ENCODE measurements around the gene ABCA8.

The ABCA8 gene

DNA sequence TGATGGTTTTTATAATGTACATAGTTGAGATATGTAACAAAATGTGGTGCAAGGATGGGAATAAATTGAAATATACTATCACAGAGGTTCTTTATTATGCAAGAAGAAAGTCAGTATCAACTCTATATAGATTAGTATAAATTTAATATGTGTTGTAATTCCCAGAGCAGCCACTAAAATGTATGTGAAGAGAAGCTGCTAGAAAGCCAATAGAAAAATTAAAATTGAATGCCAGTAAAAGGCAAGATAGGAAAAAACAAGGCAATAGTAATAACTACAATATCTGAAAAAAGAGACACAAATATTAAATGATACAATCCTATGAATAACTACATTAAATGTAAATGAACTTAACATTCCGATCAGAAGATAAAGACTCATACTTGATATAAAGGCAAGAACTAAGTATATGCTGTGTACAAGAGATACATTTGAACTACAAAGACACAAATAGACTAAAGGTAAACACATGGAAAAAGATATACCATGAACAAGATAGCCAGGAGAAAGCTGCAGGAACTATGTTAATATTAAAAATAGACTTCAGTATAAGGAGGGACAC is 92.0 kb downstream of the ABCA8 start:
- no peak overlapping the region for H2AK5ac ChIP-seq (ENCODE audit: low read depth, low read length)
- H3K4me2 ChIP-seq (ENCODE audit: insufficient read depth, low read length, poor library complexity, severe bottlenecking) = no peak overlapping the region
- H3K4ac ChIP-seq (ENCODE audit: low read length) = no peak overlapping the region
- no peak overlapping the region for H3K9ac ChIP-seq (ENCODE audit: low read depth, low read length, poor library complexity)
- H3K79me1 ChIP-seq (ENCODE audit: low read depth, low read length) = no peaks in the 10 kb centered on the region
- no peak overlapping the region for H4K8ac ChIP-seq (ENCODE audit: low read depth, low read length)
- H2BK15ac ChIP-seq (ENCODE audit: low read length) = no peak overlapping the region
- H2BK120ac ChIP-seq (ENCODE audit: low read depth, low read length) = no peak overlapping the region
- H3K23ac ChIP-seq (ENCODE audit: low read depth, low read length, poor library complexity) = no peak overlapping the region
- no peak overlapping the region for H3K14ac ChIP-seq (ENCODE audit: low read length)
- no peak overlapping the region for H2BK12ac ChIP-seq (ENCODE audit: low read length)
- no peak overlapping the region for H3K4me3 ChIP-seq (ENCODE audit: low read length in 2 of 2)
- H3K36me3 ChIP-seq (replicated peaks in 1 of 2; ENCODE audit: control insufficient read depth in 2 of 2, insufficient read depth in 2 of 2, low read length in 2 of 2) = no peaks in the 10 kb centered on the region
- no peaks in the 10 kb centered on the region for H3K9me3 ChIP-seq (replicated peaks in 1 of 2; ENCODE audit: control insufficient read depth in 2 of 2, insufficient read depth in 1 of 2, low read depth in 1 of 2, low read length in 2 of 2)
- no peak for DNase-seq (ENCODE audit: low spot score)
- H2BK5ac ChIP-seq (ENCODE audit: low read length) = no peak overlapping the region
- H3K27me3 ChIP-seq (ENCODE audit: control insufficient read depth in 3 of 3, insufficient read depth in 3 of 3, low read depth in 1 of 3, low read length in 3 of 3) = no peaks in the 10 kb centered on the region
- peaks cover 0 to 1% of the 10 kb centered on the region in 2 donors for H3K4me1 ChIP-seq (ENCODE audit: control insufficient read depth in 2 of 2, insufficient read depth in 1 of 2, low read depth in 1 of 2, low read length in 2 of 2)
- H3K27ac ChIP-seq (replicated peaks; ENCODE audit: low read length) = no peak overlapping the region
- H3K18ac ChIP-seq (ENCODE audit: low read length) = no peak overlapping the region
- WGBS, 2 donors (ENCODE audit: extremely low coverage in 2 of 2, insufficient read length in 2 of 2, insufficient replicate concordance in 1 of 2) = no CpG with 5 or more reads among the region's 1 CpG
- no peak overlapping the region for H2AFZ ChIP-seq (ENCODE audit: low read length)
- no peak overlapping the region for H4K91ac ChIP-seq (ENCODE audit: low read depth, low read length, poor library complexity)

- Histone ChIP-seq H3K9ac (ENCODE audit: low read depth, low read length, poor library complexity) (no peak overlapping the region), H2BK12ac (ENCODE audit: low read length) (no peak overlapping the region), H3K79me1 (ENCODE audit: low read depth, low read length) (no peaks in the 10 kb centered on the region), H2AK5ac (ENCODE audit: low read depth, low read length) (no peak overlapping the region), H3K9me3 (replicated peaks in 1 of 2; ENCODE audit: control insufficient read depth in 2 of 2, insufficient read depth in 1 of 2, low read depth in 1 of 2, low read length in 2 of 2) (no peaks in the 10 kb centered on the region), H3K4me3 (ENCODE audit: low read length in 2 of 2) (no peak overlapping the region), H4K91ac (ENCODE audit: low read depth, low read length, poor library complexity) (no peak overlapping the region), H3K36me3 (replicated peaks in 1 of 2; ENCODE audit: control insufficient read depth in 2 of 2, insufficient read depth in 2 of 2, low read length in 2 of 2) (no peaks in the 10 kb centered on the region), H3K27ac (replicated peaks; ENCODE audit: low read length) (no peak overlapping the region), H3K23ac (ENCODE audit: low read depth, low read length, poor library complexity) (no peak overlapping the region), H4K8ac (ENCODE audit: low read depth, low read length) (no peak overlapping the region), H3K14ac (ENCODE audit: low read length) (no peak overlapping the region), H2BK120ac (ENCODE audit: low read depth, low read length) (no peak overlapping the region), H3K4me2 (ENCODE audit: insufficient read depth, low read length, poor library complexity, severe bottlenecking) (no peak overlapping the region), H2BK15ac (ENCODE audit: low read length) (no peak overlapping the region), H3K4ac (ENCODE audit: low read length) (no peak overlapping the region), H3K18ac (ENCODE audit: low read length) (no peak overlapping the region), H2AFZ (ENCODE audit: low read length) (no peak overlapping the region), H3K27me3 (ENCODE audit: control insufficient read depth in 3 of 3, insufficient read depth in 3 of 3, low read depth in 1 of 3, low read length in 3 of 3) (no peaks in the 10 kb centered on the region), H3K4me1 (ENCODE audit: control insufficient read depth in 2 of 2, insufficient read depth in 1 of 2, low read depth in 1 of 2, low read length in 2 of 2) (peaks cover 0 to 1% of the 10 kb centered on the region in 2 donors), H2BK5ac (ENCODE audit: low read length) (no peak overlapping the region)
- no CpG with 5 or more reads among the region's 1 CpG for WGBS, 2 donors (ENCODE audit: extremely low coverage in 2 of 2, insufficient read length in 2 of 2, insufficient replicate concordance in 1 of 2)
- no peak for DNase-seq (ENCODE audit: low spot score)
Observed at GRCh38 chr17:68861602-68862001, 93.6 kb downstream of the ABCA8 start.

DNA sequence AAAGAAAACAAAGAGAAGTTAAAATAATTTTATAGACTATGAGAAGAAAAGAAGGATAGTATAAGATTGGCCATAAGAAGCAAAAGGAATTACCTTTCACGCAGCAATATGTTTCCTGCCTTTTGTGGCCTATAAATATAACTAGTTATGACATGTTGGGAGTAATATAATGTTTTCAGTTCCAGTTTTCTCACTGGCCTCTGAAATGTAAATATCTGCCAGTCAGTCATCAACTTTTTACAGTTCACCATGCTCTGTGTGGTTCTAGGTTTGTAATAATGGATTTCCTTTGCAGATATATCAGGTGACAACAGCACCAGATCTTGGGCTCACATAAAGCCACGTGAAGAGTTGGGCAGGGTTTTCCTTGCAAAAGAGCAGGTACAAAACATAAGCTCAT is 94.3 kb downstream of the ABCA8 start:
- Histone ChIP-seq H2BK12ac (ENCODE audit: low read length) (no peak overlapping the region), H2BK5ac (ENCODE audit: low read length) (no peak overlapping the region), H3K14ac (ENCODE audit: low read length) (no peak overlapping the region), H2AK5ac (ENCODE audit: low read depth, low read length) (no peak overlapping the region), H3K23ac (ENCODE audit: low read depth, low read length, poor library complexity) (no peak overlapping the region), H2BK120ac (ENCODE audit: low read depth, low read length) (no peak overlapping the region), H2AFZ (ENCODE audit: low read length) (no peak overlapping the region), H3K4me1 (ENCODE audit: control insufficient read depth in 2 of 2, insufficient read depth in 1 of 2, low read depth in 1 of 2, low read length in 2 of 2) (peaks cover 0 to 1% of the 10 kb centered on the region in 2 donors), H3K9me3 (replicated peaks in 1 of 2; ENCODE audit: control insufficient read depth in 2 of 2, insufficient read depth in 1 of 2, low read depth in 1 of 2, low read length in 2 of 2) (no peaks in the 10 kb centered on the region), H3K27ac (replicated peaks; ENCODE audit: low read length) (no peak overlapping the region), H3K36me3 (replicated peaks in 1 of 2; ENCODE audit: control insufficient read depth in 2 of 2, insufficient read depth in 2 of 2, low read length in 2 of 2) (no peaks in the 10 kb centered on the region), H3K79me1 (ENCODE audit: low read depth, low read length) (no peaks in the 10 kb centered on the region), H3K4me2 (ENCODE audit: insufficient read depth, low read length, poor library complexity, severe bottlenecking) (no peak overlapping the region), H3K18ac (ENCODE audit: low read length) (no peak overlapping the region), H3K4ac (ENCODE audit: low read length) (no peak overlapping the region), H4K91ac (ENCODE audit: low read depth, low read length, poor library complexity) (no peak overlapping the region), H3K9ac (ENCODE audit: low read depth, low read length, poor library complexity) (no peak overlapping the region), H4K8ac (ENCODE audit: low read depth, low read length) (no peak overlapping the region), H3K27me3 (ENCODE audit: control insufficient read depth in 3 of 3, insufficient read depth in 3 of 3, low read depth in 1 of 3, low read length in 3 of 3) (no peaks in the 10 kb centered on the region), H2BK15ac (ENCODE audit: low read length) (no peak overlapping the region), H3K4me3 (ENCODE audit: low read length in 2 of 2) (no peak overlapping the region)
- no CpG with 5 or more reads among the region's 2 CpGs for WGBS, 2 donors (ENCODE audit: extremely low coverage in 2 of 2, insufficient read length in 2 of 2, insufficient replicate concordance in 1 of 2)
- no peak for DNase-seq (ENCODE audit: low spot score)

GRCh38 chr17:68854452-68854851 is 100.7 kb downstream of the ABCA8 start:
- H3K4me1 ChIP-seq (ENCODE audit: control insufficient read depth in 2 of 2, insufficient read depth in 1 of 2, low read depth in 1 of 2, low read length in 2 of 2) = no peaks in the 10 kb centered on the region
- H3K27ac ChIP-seq (replicated peaks; ENCODE audit: low read length) = no peak overlapping the region
- H3K4me2 ChIP-seq (ENCODE audit: insufficient read depth, low read length, poor library complexity, severe bottlenecking) = no peak overlapping the region
- H3K4me3 ChIP-seq (ENCODE audit: low read length in 2 of 2) = no peak overlapping the region
- H3K27me3 ChIP-seq (ENCODE audit: control insufficient read depth in 3 of 3, insufficient read depth in 3 of 3, low read depth in 1 of 3, low read length in 3 of 3) = no peaks in the 10 kb centered on the region
- H3K9ac ChIP-seq (ENCODE audit: low read depth, low read length, poor library complexity) = no peak overlapping the region
- H3K9me3 ChIP-seq (replicated peaks in 1 of 2; ENCODE audit: control insufficient read depth in 2 of 2, insufficient read depth in 1 of 2, low read depth in 1 of 2, low read length in 2 of 2) = peaks cover 0 to 1% of the 10 kb centered on the region in 2 donors
- no peaks in the 10 kb centered on the region for H3K36me3 ChIP-seq (replicated peaks in 1 of 2; ENCODE audit: control insufficient read depth in 2 of 2, insufficient read depth in 2 of 2, low read length in 2 of 2)
- DNase-seq (ENCODE audit: low spot score) = no peak
- no peak overlapping the region for H2BK5ac ChIP-seq (ENCODE audit: low read length)
- no peak overlapping the region for H3K18ac ChIP-seq (ENCODE audit: low read length)
- no peak overlapping the region for H3K4ac ChIP-seq (ENCODE audit: low read length)
- no peak overlapping the region for H4K8ac ChIP-seq (ENCODE audit: low read depth, low read length)
- H3K23ac ChIP-seq (ENCODE audit: low read depth, low read length, poor library complexity) = no peak overlapping the region
- no peak overlapping the region for H2BK15ac ChIP-seq (ENCODE audit: low read length)
- no peak overlapping the region for H2AK5ac ChIP-seq (ENCODE audit: low read depth, low read length)
- no peak overlapping the region for H3K14ac ChIP-seq (ENCODE audit: low read length)
- H2BK12ac ChIP-seq (ENCODE audit: low read length) = no peak overlapping the region
- no peaks in the 10 kb centered on the region for H3K79me1 ChIP-seq (ENCODE audit: low read depth, low read length)
- H2AFZ ChIP-seq (ENCODE audit: low read length) = no peak overlapping the region
- no peak overlapping the region for H4K91ac ChIP-seq (ENCODE audit: low read depth, low read length, poor library complexity)
- no CpG with 5 or more reads among the region's 1 CpG for WGBS, 2 donors (ENCODE audit: extremely low coverage in 2 of 2, insufficient read length in 2 of 2, insufficient replicate concordance in 1 of 2)
- no peak overlapping the region for H2BK120ac ChIP-seq (ENCODE audit: low read depth, low read length)

Data from neuronal stem cell (in vitro differentiated cells).